LNCaP clone FGC (cell line): ENCODE measurements around the gene IGFBP1.

Experiments
- DNase-seq: peaks from one replicate; pipeline ENCODE4 v3.0.0-alpha.2; 2011; ENCODE audit warnings: low read depth
- H3K4me3 ChIP-seq: 2 replicates; pipeline ENCODE4 v1.5.1; 2011; ENCODE audit warnings: mild to moderate bottlenecking, low read depth, low read length, control low read depth
- CTCF ChIP-seq: IDR thresholded peaks from 2 replicates; pipeline ENCODE4 v1.5.1; 2012; ENCODE audit warnings: mild to moderate bottlenecking; ENCODE audit not compliant: control insufficient read depth, insufficient read depth; ENCODE audit errors: extremely low read depth

Gene IGFBP1

GRCh38 chr7:45940939-45941338, 52.7 kb downstream of the IGFBP1 start:
- DNase-seq = no peak
- TF ChIP-seq CTCF = no peak
- H3K4me3 ChIP-seq = no peak overlapping the region
